Nephron (organoid): Measurements from ENCODE around the gene ESYT1.

ENCODE experiments used
- H3K27ac Mint-ChIP-seq, 3 experiments: 2 replicates each; pipeline ENCODE4 v1.8.0; 2020; ENCODE audit warnings: mixed read lengths in 3 of 3, mild to moderate bottlenecking in 2 of 3, moderate library complexity in 1 of 3
- H3K27me3 Mint-ChIP-seq: 2 replicates; pipeline ENCODE4 v1.8.0; 2021; ENCODE audit warnings: low read depth, mild to moderate bottlenecking, moderate library complexity, mixed read lengths
- H3K36me3 Mint-ChIP-seq: 2 replicates; pipeline ENCODE4 v1.8.0; 2020; ENCODE audit warnings: low read depth, mixed read lengths
- H3K4me1 Mint-ChIP-seq: 2 replicates; pipeline ENCODE4 v1.8.0; 2020; ENCODE audit warnings: mixed read lengths
- H3K4me3 Mint-ChIP-seq, 3 experiments: 2 replicates each; pipeline ENCODE4 v1.8.0; 2020; ENCODE audit warnings: mild to moderate bottlenecking in 3 of 3, mixed read lengths in 3 of 3, moderate library complexity in 2 of 3
- H3K9me3 Mint-ChIP-seq: 2 replicates; pipeline ENCODE4 v1.8.0; 2020; ENCODE audit warnings: mixed read lengths
- TF ChIP-seq, protein P1 (sequence below), 3 experiments: fragments of 200-600 bp; sonication (generic); IDR thresholded peaks; one replicate each; pipeline ENCODE4 v1.5.0; 2021; ENCODE audit warnings: antibody characterized with exemption in 3 of 3; ENCODE audit not compliant: unreplicated experiment in 3 of 3

The ESYT1 gene, protein sequence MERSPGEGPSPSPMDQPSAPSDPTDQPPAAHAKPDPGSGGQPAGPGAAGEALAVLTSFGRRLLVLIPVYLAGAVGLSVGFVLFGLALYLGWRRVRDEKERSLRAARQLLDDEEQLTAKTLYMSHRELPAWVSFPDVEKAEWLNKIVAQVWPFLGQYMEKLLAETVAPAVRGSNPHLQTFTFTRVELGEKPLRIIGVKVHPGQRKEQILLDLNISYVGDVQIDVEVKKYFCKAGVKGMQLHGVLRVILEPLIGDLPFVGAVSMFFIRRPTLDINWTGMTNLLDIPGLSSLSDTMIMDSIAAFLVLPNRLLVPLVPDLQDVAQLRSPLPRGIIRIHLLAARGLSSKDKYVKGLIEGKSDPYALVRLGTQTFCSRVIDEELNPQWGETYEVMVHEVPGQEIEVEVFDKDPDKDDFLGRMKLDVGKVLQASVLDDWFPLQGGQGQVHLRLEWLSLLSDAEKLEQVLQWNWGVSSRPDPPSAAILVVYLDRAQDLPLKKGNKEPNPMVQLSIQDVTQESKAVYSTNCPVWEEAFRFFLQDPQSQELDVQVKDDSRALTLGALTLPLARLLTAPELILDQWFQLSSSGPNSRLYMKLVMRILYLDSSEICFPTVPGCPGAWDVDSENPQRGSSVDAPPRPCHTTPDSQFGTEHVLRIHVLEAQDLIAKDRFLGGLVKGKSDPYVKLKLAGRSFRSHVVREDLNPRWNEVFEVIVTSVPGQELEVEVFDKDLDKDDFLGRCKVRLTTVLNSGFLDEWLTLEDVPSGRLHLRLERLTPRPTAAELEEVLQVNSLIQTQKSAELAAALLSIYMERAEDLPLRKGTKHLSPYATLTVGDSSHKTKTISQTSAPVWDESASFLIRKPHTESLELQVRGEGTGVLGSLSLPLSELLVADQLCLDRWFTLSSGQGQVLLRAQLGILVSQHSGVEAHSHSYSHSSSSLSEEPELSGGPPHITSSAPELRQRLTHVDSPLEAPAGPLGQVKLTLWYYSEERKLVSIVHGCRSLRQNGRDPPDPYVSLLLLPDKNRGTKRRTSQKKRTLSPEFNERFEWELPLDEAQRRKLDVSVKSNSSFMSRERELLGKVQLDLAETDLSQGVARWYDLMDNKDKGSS

GRCh38 chr12:56127888-56128669 is at the start of gene ESYT1:
ESYT1 (plus strand) TSS chr12:56128267; CDS start chr12:56128320, 53 bp downstream.
- H3K27me3 Mint-ChIP-seq = no peaks in the 10 kb centered on the region
- H3K4me3 Mint-ChIP-seq = peak within 1 kb of the TSS; percentile 92 to 97 (median 95)
- peak within 1 kb of the TSS; percentile 87 to 90 (median 90) for H3K27ac Mint-ChIP-seq
- H3K9me3 Mint-ChIP-seq = no peaks in the 10 kb centered on the region
- TF ChIP-seq, protein P1, sequence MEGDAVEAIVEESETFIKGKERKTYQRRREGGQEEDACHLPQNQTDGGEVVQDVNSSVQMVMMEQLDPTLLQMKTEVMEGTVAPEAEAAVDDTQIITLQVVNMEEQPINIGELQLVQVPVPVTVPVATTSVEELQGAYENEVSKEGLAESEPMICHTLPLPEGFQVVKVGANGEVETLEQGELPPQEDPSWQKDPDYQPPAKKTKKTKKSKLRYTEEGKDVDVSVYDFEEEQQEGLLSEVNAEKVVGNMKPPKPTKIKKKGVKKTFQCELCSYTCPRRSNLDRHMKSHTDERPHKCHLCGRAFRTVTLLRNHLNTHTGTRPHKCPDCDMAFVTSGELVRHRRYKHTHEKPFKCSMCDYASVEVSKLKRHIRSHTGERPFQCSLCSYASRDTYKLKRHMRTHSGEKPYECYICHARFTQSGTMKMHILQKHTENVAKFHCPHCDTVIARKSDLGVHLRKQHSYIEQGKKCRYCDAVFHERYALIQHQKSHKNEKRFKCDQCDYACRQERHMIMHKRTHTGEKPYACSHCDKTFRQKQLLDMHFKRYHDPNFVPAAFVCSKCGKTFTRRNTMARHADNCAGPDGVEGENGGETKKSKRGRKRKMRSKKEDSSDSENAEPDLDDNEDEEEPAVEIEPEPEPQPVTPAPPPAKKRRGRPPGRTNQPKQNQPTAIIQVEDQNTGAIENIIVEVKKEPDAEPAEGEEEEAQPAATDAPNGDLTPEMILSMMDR (IDR thresholded peaks at IDR 0.05; ENCODE audit: unreplicated experiment in 3 of 3) = no peak
- peaks cover 50% of the 10 kb centered on the region for H3K4me1 Mint-ChIP-seq
- peaks cover 26% of the 10 kb centered on the region for H3K36me3 Mint-ChIP-seq

- Mint-ChIP-seq H3K4me1 (peaks cover 11% of the 10 kb centered on the region), H3K27me3 (peaks cover 45% of the 10 kb centered on the region), H3K4me3 (peak overlapping the region; percentile 88 to 96 (median 89)), H3K36me3 (no peaks in the 10 kb centered on the region), H3K9me3 (no peaks in the 10 kb centered on the region), H3K27ac (peak overlapping the region; percentile 35 to 96 (median 85))
- TF ChIP-seq, protein P1 (IDR thresholded peaks at IDR 0.05; ENCODE audit: unreplicated experiment in 3 of 3) = no peak
Measured at GRCh38 chr12:56078427-56078826, 49.6 kb upstream of the ESYT1 start.

DNA sequence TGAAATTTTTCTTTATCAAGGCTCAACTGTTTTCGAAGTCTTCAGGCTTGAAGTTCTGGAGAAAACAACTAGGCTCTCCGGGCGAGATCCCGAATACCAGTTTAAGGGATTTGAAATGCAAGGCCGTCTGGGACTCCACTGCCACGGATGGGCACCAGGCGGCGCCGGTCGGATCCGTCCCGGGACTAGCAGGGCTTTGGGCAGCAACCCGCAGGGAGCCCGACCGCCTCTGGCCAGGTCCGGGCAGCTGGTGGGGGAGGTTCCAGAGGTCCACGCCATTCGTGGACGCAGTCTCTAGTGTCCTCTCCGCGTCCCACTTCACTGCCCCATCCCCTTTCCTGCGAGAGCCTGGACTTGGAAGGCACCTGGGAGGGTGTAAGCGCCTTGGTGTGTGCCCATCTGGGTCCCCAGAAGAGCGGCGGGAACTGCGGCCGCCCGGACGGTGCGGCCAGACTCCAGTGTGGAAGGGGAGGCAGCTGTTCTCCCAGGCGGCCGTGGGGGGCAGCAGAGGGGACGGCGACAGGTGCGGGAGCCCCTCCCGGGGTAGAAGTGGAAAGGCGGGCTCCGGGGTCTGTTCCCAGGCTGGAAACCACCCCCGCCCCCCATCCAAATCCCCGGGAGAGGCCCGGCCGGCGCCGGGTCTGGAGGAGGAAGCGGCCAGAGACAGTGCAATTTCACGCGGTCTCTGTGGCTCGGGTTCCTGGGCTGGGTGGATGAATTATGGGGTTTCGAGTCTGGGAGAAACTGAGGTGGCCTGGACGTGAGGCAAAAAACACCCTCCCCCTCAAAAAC is 48.9 kb upstream of the ESYT1 start:
- Mint-ChIP-seq H3K27me3 (peaks cover 44% of the 10 kb centered on the region), H3K4me3 (peak overlapping the region; percentile 88 to 96 (median 89)), H3K36me3 (no peaks in the 10 kb centered on the region), H3K4me1 (peaks cover 11% of the 10 kb centered on the region), H3K27ac (peak overlapping the region; percentile 85 to 96 (median 94)), H3K9me3 (no peaks in the 10 kb centered on the region)
- TF ChIP-seq, protein P1 (IDR thresholded peaks at IDR 0.05; ENCODE audit: unreplicated experiment in 3 of 3) = peak; percentile 65 to 75 (median 69)

- Mint-ChIP-seq H3K4me1 (peaks cover 13% of the 10 kb centered on the region), H3K9me3 (no peaks in the 10 kb centered on the region), H3K4me3 (peak within 1 kb of the TSS; percentile 88 to 96 (median 89)), H3K27ac (peak within 1 kb of the TSS; percentile 85 to 96 (median 94)), H3K36me3 (peaks cover 4% of the 10 kb centered on the region), H3K27me3 (peaks cover 44% of the 10 kb centered on the region)
- TF ChIP-seq, protein P1 (IDR thresholded peaks at IDR 0.05; ENCODE audit: unreplicated experiment in 3 of 3) = no peak
Measured at GRCh38 chr12:56079723-56080555, 48.1 kb upstream of the ESYT1 start, which contains the start of gene ERBB3. ERBB3 (plus strand) TSS chr12:56080165; CDS start chr12:56080301, 136 bp downstream.
